ENCODE measurements around the gene PHLPP1. TPM values are rescaled to one million over a fixed set of nuclear protein-coding genes. Genes with fewer than 3 reads are reported as not detected.

The PHLPP1 gene
- total and polyA plus RNA-seq, 2 experiments from 2014 or later, result 15.7 to 73.6 TPM

- Mint-ChIP-seq H3K27ac (no peak overlapping the region), H3K4me1 (no peaks in the 10 kb centered on the region), H3K4me3 (no peak overlapping the region), H3K36me3 (ENCODE audit: low read depth) (peaks cover 41% of the 10 kb centered on the region; the same call in 2 of the 3 replicates), H3K27me3 (ENCODE audit: insufficient read depth, low read depth, poor library complexity) (peaks cover 5% of the 10 kb centered on the region), H3K9me3 (peaks cover 12% of the 10 kb centered on the region; the same call in 2 of the 3 replicates)
- no peak for DNase-seq (ENCODE audit: low spot score)
- Histone ChIP-seq H3K4me3 (no peak overlapping the region), H3K27ac (ENCODE audit: low read depth) (no peak overlapping the region), H3K79me2 (replicated peaks; ENCODE audit: insufficient read depth) (no peaks in the 10 kb centered on the region), H3K4me1 (ENCODE audit: insufficient read depth) (no peaks in the 10 kb centered on the region), H2AFZ (no peak overlapping the region), H3K36me3 (ENCODE audit: insufficient read depth) (peaks cover 3% of the 10 kb centered on the region), H3K9me2 (ENCODE audit: insufficient read depth) (no peaks in the 10 kb centered on the region), H3F3A (replicated peaks; ENCODE audit: low read depth) (no peaks in the 10 kb centered on the region), H3K4me2 (no peak overlapping the region), H4K20me1 (replicated peaks; ENCODE audit: insufficient read depth) (no peaks in the 10 kb centered on the region), H3K27me3 (ENCODE audit: insufficient read depth) (no peaks in the 10 kb centered on the region)
- TF ChIP-seq EZH2 (IDR thresholded peaks at IDR 0.05; ENCODE audit: low read depth, unreplicated experiment) (no peak), ZNF462 (CRISPR knock-in tag; IDR thresholded peaks at IDR 0.05) (no peak), ZNF331 (CRISPR knock-in tag; IDR thresholded peaks at IDR 0.05; ENCODE audit: low read depth) (no peak), JUNB (IDR thresholded peaks at IDR 0.05; ENCODE audit: unreplicated experiment) (no peak), POLR2AphosphoS5 (IDR thresholded peaks at IDR 0.05; ENCODE audit: low read depth) (no peak), EZH2phosphoT487 (IDR thresholded peaks at IDR 0.05; ENCODE audit: unreplicated experiment) (no peak), NANOG (IDR thresholded peaks at IDR 0.05; ENCODE audit: borderline replicate concordance) (no peak), CTCF (conservative IDR thresholded peaks at IDR 0.05; ENCODE audit: low read depth in 2 of 2) (no peak), ETS1 (IDR thresholded peaks at IDR 0.05) (no peak)
- ATAC-seq, result no peak
Observed at GRCh38 chr18:62937065-62937464, 221.7 kb downstream of the PHLPP1 start.
